Neural progenitor cell (in vitro differentiated cells): ENCODE measurements around the gene CCDC180. TPM values are rescaled to one million over a fixed set of nuclear protein-coding genes. Genes with fewer than 3 reads are reported as not detected.

Experiments used
- DNase-seq: peaks from one replicate; pipeline ENCODE4 v3.0.0-alpha.2; 2016; ENCODE audit warnings: low spot score
- H2AFZ ChIP-seq: fragments of 200-600 bp; sonication (generic); replicated peaks from 2 replicates; pipeline ENCODE4 v1.6.1; 2016; ENCODE audit warnings: antibody characterized with exemption
- H3F3A ChIP-seq: fragments of 200-600 bp; sonication (generic); 2 replicates; pipeline ENCODE4 v1.6.1; 2016; ENCODE audit warnings: antibody characterized with exemption, low read depth
- H3K27ac ChIP-seq: fragments of 200-600 bp; sonication (generic); 2 replicates; pipeline ENCODE4 v1.5.1; 2016; ENCODE audit warnings: mild to moderate bottlenecking
- H3K27me3 ChIP-seq: fragments of 200-600 bp; sonication (generic); 2 replicates; pipeline ENCODE4 v1.6.1; 2016; ENCODE audit warnings: mild to moderate bottlenecking, moderate library complexity
- H3K36me3 ChIP-seq: fragments of 200-600 bp; sonication (generic); 2 replicates; pipeline ENCODE4 v1.5.1; 2016
- H3K4me1 ChIP-seq: fragments of 200-600 bp; sonication (generic); 2 replicates; pipeline ENCODE4 v1.6.1; 2016; ENCODE audit warnings: mixed run types
- H3K4me2 ChIP-seq: fragments of 200-600 bp; sonication (generic); 2 replicates; pipeline ENCODE4 v1.6.1; 2016
- H3K4me3 ChIP-seq: fragments of 200-600 bp; sonication (generic); 2 replicates; pipeline ENCODE4 v1.5.1; 2016
- H3K79me2 ChIP-seq: fragments of 200-600 bp; sonication (generic); 2 replicates; pipeline ENCODE4 v1.6.1; 2016; ENCODE audit warnings: low read depth
- H3K9ac ChIP-seq: fragments of 200-600 bp; sonication (generic); 2 replicates; pipeline ENCODE4 v1.6.1; 2016
- H3K9me3 ChIP-seq: fragments of 200-600 bp; sonication (generic); 2 replicates; pipeline ENCODE4 v1.5.1; 2016; ENCODE audit warnings: low read depth
- H4K20me1 ChIP-seq: fragments of 200-600 bp; sonication (generic); 2 replicates; pipeline ENCODE4 v1.6.1; 2016; ENCODE audit warnings: low read depth
- H3K27ac Mint-ChIP-seq: 3 replicates; pipeline ENCODE4 v1.8.0; 2021; ENCODE audit warnings: mixed read lengths
- H3K27me3 Mint-ChIP-seq: 2 replicates; pipeline ENCODE4 v1.8.0; 2022; ENCODE audit warnings: low read depth, mild to moderate bottlenecking, inconsistent platforms, moderate library complexity, mixed read lengths; ENCODE audit not compliant: insufficient read depth
- H3K36me3 Mint-ChIP-seq: 3 replicates; pipeline ENCODE4 v1.8.0; 2021; ENCODE audit warnings: mixed read lengths
- H3K4me1 Mint-ChIP-seq: 3 replicates; pipeline ENCODE4 v1.8.0; 2021; ENCODE audit warnings: mixed read lengths
- H3K4me3 Mint-ChIP-seq: 3 replicates; pipeline ENCODE4 v1.8.0; 2021; ENCODE audit warnings: mild to moderate bottlenecking, moderate library complexity, mixed read lengths
- H3K9me3 Mint-ChIP-seq: 3 replicates; pipeline ENCODE4 v1.8.0; 2020; ENCODE audit warnings: mixed read lengths
- CTCF ChIP-seq: fragments of 200-600 bp; sonication (generic); IDR thresholded peaks from 2 replicates; pipeline ENCODE4 v1.5.1; 2017; ENCODE audit warnings: antibody characterized with exemption, mild to moderate bottlenecking
- EZH2 ChIP-seq: fragments of 200-600 bp; sonication (generic); IDR thresholded peaks from 2 replicates; pipeline ENCODE4 v1.6.1; 2017; ENCODE audit warnings: antibody characterized with exemption, mild to moderate bottlenecking, moderate library complexity
- EZH2phosphoT487 ChIP-seq: fragments of 200-600 bp; sonication (generic); IDR thresholded peaks from 2 replicates; pipeline ENCODE4 v1.6.1; 2017; ENCODE audit warnings: antibody characterized with exemption
- total RNA-seq: library from RNA; depleted of rRNA; stranded (reverse); fragments of >200 nt; gene quantifications from 2 replicates; pipeline ENCODE4 v1.2.3, GENCODE V29; 2015; ENCODE audit warnings: low replicate concordance

Gene CCDC180
- total RNA-seq, 1 donor from 2014 or later, result 2.9 TPM

GRCh38 chr9:97293818-97294217, 13.6 kb upstream of the CCDC180 start:
- no peak overlapping the region for H3K4me3 Mint-ChIP-seq
- H4K20me1 ChIP-seq, result no peaks in the 10 kb centered on the region
- peaks cover 12% of the 10 kb centered on the region for H3K36me3 Mint-ChIP-seq
- no peaks in the 10 kb centered on the region for H3K79me2 ChIP-seq
- H3K4me1 ChIP-seq, result no peaks in the 10 kb centered on the region
- no peak overlapping the region for H2AFZ ChIP-seq
- H3K9me3 Mint-ChIP-seq, result peaks cover 15% of the 10 kb centered on the region
- no peak overlapping the region for H3K27ac Mint-ChIP-seq
- H3K27ac ChIP-seq, result no peak overlapping the region
- no peak for TF ChIP-seq EZH2
- no peak for TF ChIP-seq CTCF
- TF ChIP-seq EZH2phosphoT487, result no peak
- no peaks in the 10 kb centered on the region for H3K27me3 ChIP-seq
- no peak overlapping the region for H3K9ac ChIP-seq
- peaks cover 5% of the 10 kb centered on the region for H3K4me1 Mint-ChIP-seq
- H3K36me3 ChIP-seq, result no peaks in the 10 kb centered on the region
- H3K27me3 Mint-ChIP-seq, result peaks cover 2% of the 10 kb centered on the region
- H3K9me3 ChIP-seq, result no peaks in the 10 kb centered on the region
- no peak for DNase-seq
- H3K4me3 ChIP-seq, result no peak overlapping the region
- H3F3A ChIP-seq, result no peaks in the 10 kb centered on the region
- H3K4me2 ChIP-seq, result no peak overlapping the region

- Histone ChIP-seq H3K4me3 (no peak overlapping the region), H3K79me2 (no peaks in the 10 kb centered on the region), H3K9ac (no peak overlapping the region), H3K27me3 (no peaks in the 10 kb centered on the region), H3F3A (no peaks in the 10 kb centered on the region), H3K36me3 (no peaks in the 10 kb centered on the region), H3K27ac (no peak overlapping the region), H3K9me3 (no peaks in the 10 kb centered on the region), H4K20me1 (no peaks in the 10 kb centered on the region), H2AFZ (no peak overlapping the region), H3K4me2 (no peak overlapping the region), H3K4me1 (no peaks in the 10 kb centered on the region)
- peaks cover 31% of the 10 kb centered on the region for H3K9me3 Mint-ChIP-seq
- peaks cover 9% of the 10 kb centered on the region for H3K36me3 Mint-ChIP-seq
- H3K27me3 Mint-ChIP-seq, result no peaks in the 10 kb centered on the region
- no peak for DNase-seq
- TF ChIP-seq CTCF, result no peak
- no peak for TF ChIP-seq EZH2
- TF ChIP-seq EZH2phosphoT487, result no peak
- peaks cover 4% of the 10 kb centered on the region for H3K4me1 Mint-ChIP-seq
- H3K4me3 Mint-ChIP-seq, result no peak overlapping the region
- H3K27ac Mint-ChIP-seq, result no peak overlapping the region
Observed at GRCh38 chr9:97297889-97298288, 9.6 kb upstream of the CCDC180 start.

- H3K79me2 ChIP-seq, result no peaks in the 10 kb centered on the region
Observed at GRCh38 chr9:97299809-97300414, 7.5 kb upstream of the CCDC180 start.

More at GRCh38 chr9:97299809-97300414, 7.5 kb upstream of the CCDC180 start:
- H2AFZ ChIP-seq, result no peak overlapping the region
- Mint-ChIP-seq H3K36me3 (peaks cover 9% of the 10 kb centered on the region), H3K9me3 (peaks cover 33% of the 10 kb centered on the region), H3K4me3 (no peak overlapping the region), H3K27ac (no peak overlapping the region), H3K4me1 (no peaks in the 10 kb centered on the region), H3K27me3 (no peaks in the 10 kb centered on the region)
- no peaks in the 10 kb centered on the region for H3K36me3 ChIP-seq
- no peak overlapping the region for H3K4me2 ChIP-seq
- no peak overlapping the region for H3K4me3 ChIP-seq
- no peaks in the 10 kb centered on the region for H4K20me1 ChIP-seq
- no peak overlapping the region for H3K9ac ChIP-seq
- TF ChIP-seq CTCF, result no peak
- no peak for TF ChIP-seq EZH2
- TF ChIP-seq EZH2phosphoT487, result no peak
- no peaks in the 10 kb centered on the region for H3K4me1 ChIP-seq
- H3F3A ChIP-seq, result no peaks in the 10 kb centered on the region
- no peaks in the 10 kb centered on the region for H3K27me3 ChIP-seq
- DNase-seq, result no peak
- H3K27ac ChIP-seq, result no peak overlapping the region
- no peaks in the 10 kb centered on the region for H3K9me3 ChIP-seq
